Vagina (tissue), 2 donors: Measurements from ENCODE around the gene POLRMT.

Source experiments
- CTCF ChIP-seq, 3 experiments: fragments of 450-650 bp in 2 of 3; fragments of 200-600 bp in 1 of 3; sonication (generic) in 1 of 3; IDR thresholded peaks; one replicate each; pipeline ENCODE4 v1.5.1; 2017 to 2019; ENCODE audit warnings: antibody characterized with exemption in 3 of 3, mild to moderate bottlenecking in 2 of 3, moderate library complexity in 2 of 3
- POLR2A ChIP-seq, 2 donors: fragments of 450-650 bp; IDR thresholded peaks; one replicate each; pipeline ENCODE4 v1.6.1; 2017; ENCODE audit warnings: antibody characterized with exemption in 2 of 2, mild to moderate bottlenecking in 2 of 2, moderate library complexity in 2 of 2
- POLR2AphosphoS5 ChIP-seq, 2 donors: sonication (generic); formaldehyde crosslinking; IDR thresholded peaks; one replicate each; pipeline ENCODE4 v1.9.0; 2017; ENCODE audit warnings: antibody characterized with exemption in 2 of 2, mild to moderate bottlenecking in 2 of 2, low read depth in 1 of 2; ENCODE audit not compliant: insufficient read depth in 1 of 2

GRCh38 chr19:639253-640160 lies 6.2 kb upstream of the POLRMT start, which contains the start of gene FGF22:
- TF ChIP-seq CTCF (IDR thresholded peaks at IDR 0.05) (no peak), POLR2AphosphoS5 (IDR thresholded peaks at IDR 0.05; ENCODE audit: insufficient read depth in 1 of 2, low read depth in 1 of 2) (peak in 1 of 2 donors; percentile 46), POLR2A (IDR thresholded peaks at IDR 0.05) (no peak)
